Endothelial cell of umbilical vein (primary cell): ENCODE data around the gene HNRNPC. TPM values are rescaled to one million over a fixed set of nuclear protein-coding genes. Genes with fewer than 3 reads are reported as not detected.
A peak's percentile ranks its signal among the peaks of the same experiment; 100 is the strongest.
"Not testable (repeated sequence)": the region's sequence is repeated elsewhere in the genome, so short reads cannot be mapped to it uniquely, and the experiment has no call there.

Source experiments
- BruUV-seq: library from RNA; stranded (reverse); fragments of 400-500 nt; replicated peaks from 2 replicates; lab custom pipeline; 2021; lab: Mats Ljungman, UMichigan
- CTCF ChIA-PET: fragments of 300-600, 350-600 bp; sonication (Branson Sonifier 250); formaldehyde crosslinking; loops from one replicate; lab custom pipeline; 2021; ENCODE audit warnings: antibody characterized with exemption, inconsistent platforms; lab: Charles Lee
- POLR2A ChIA-PET: fragments of 300-600, 350-600 bp; sonication (Branson Sonifier 250); formaldehyde crosslinking; loops from one replicate; lab custom pipeline; 2021; ENCODE audit warnings: antibody characterized with exemption, inconsistent platforms; lab: Charles Lee
- DNase-seq: peaks from one replicate; pipeline ENCODE4 v3.0.0-alpha.2; 2011; ENCODE audit warnings: low read depth, low spot score
- FAIRE-seq: peaks from 2 replicates; lab custom pipeline; 2011; peaks lifted over from hg19 to GRCh38; lab: Jason Lieb, UNC
- H2AFZ ChIP-seq: 2 replicates; pipeline ENCODE4 v1.6.0; 2012; ENCODE audit warnings: low read depth, low read length, control low read depth, inconsistent platforms
- H3K27ac ChIP-seq: 2 replicates; pipeline ENCODE4 v1.5.1; 2011; ENCODE audit warnings: low read depth, mild to moderate bottlenecking, control low read depth, low read length, moderate library complexity; ENCODE audit not compliant: insufficient read depth
- H3K27me3 ChIP-seq, 2 experiments: 2 replicates each; pipeline versions ENCODE4 v1.6.0 to v1.6.1; 2011; ENCODE audit warnings: low read length in 2 of 2, mixed read lengths in 1 of 2; ENCODE audit not compliant: control insufficient read depth in 2 of 2, insufficient read depth in 2 of 2
- H3K36me3 ChIP-seq, 2 experiments: 2 replicates in 1 of 2; 3 replicates in 1 of 2; pipeline ENCODE4 v1.5.1; 2011; ENCODE audit warnings: low read length in 2 of 2, mild to moderate bottlenecking in 1 of 2, moderate library complexity in 1 of 2; ENCODE audit not compliant: control insufficient read depth in 2 of 2, insufficient read depth in 2 of 2; ENCODE audit errors: extremely low read depth in 1 of 2
- H3K4me1 ChIP-seq: 3 replicates; pipeline ENCODE4 v1.5.1; 2011; ENCODE audit warnings: mild to moderate bottlenecking, low read length; ENCODE audit not compliant: control insufficient read depth, insufficient read depth; ENCODE audit errors: extremely low read depth
- H3K4me2 ChIP-seq: 2 replicates; pipeline ENCODE4 v1.6.1; 2011; ENCODE audit warnings: low read length, control low read depth, mixed read lengths; ENCODE audit not compliant: insufficient read depth
- H3K4me3 ChIP-seq, 3 experiments: fragments of 200-600 bp in 1 of 3; sonication (generic), shearing (Covaris generic) in 1 of 3; replicated peaks in 1 of 3; 2 replicates each; pipeline ENCODE4 v1.5.1; 2011 to 2016; ENCODE audit warnings: control low read depth in 3 of 3, low read length in 3 of 3, mild to moderate bottlenecking in 2 of 3, inconsistent platforms in 1 of 3, low read depth in 1 of 3, moderate library complexity in 1 of 3; ENCODE audit not compliant: insufficient read depth in 1 of 3
- H3K79me2 ChIP-seq: 2 replicates; pipeline ENCODE4 v1.6.0; 2012; ENCODE audit warnings: low read length, inconsistent platforms; ENCODE audit not compliant: control insufficient read depth, insufficient read depth
- H3K9ac ChIP-seq: replicated peaks from 2 replicates; pipeline ENCODE3; 2011; ENCODE audit warnings: low read length, control low read depth; ENCODE audit not compliant: insufficient read depth; ENCODE audit errors: extremely low read depth
- H3K9me1 ChIP-seq: replicated peaks from 3 replicates; pipeline ENCODE4 v1.6.0; 2011; ENCODE audit warnings: mild to moderate bottlenecking, low read length; ENCODE audit not compliant: control insufficient read depth, insufficient read depth; ENCODE audit errors: extremely low read depth
- H3K9me3 ChIP-seq: replicated peaks from 2 replicates; pipeline ENCODE4 v1.5.1; 2012; ENCODE audit warnings: low read length, inconsistent platforms; ENCODE audit not compliant: control insufficient read depth, insufficient read depth
- H4K20me1 ChIP-seq: replicated peaks from 2 replicates; pipeline ENCODE3; 2011; ENCODE audit warnings: mild to moderate bottlenecking, low read length; ENCODE audit not compliant: control insufficient read depth, insufficient read depth; ENCODE audit errors: extremely low read depth
- EZH2 ChIP-seq: IDR thresholded peaks from 2 replicates; pipeline ENCODE4 v1.6.1; 2012; ENCODE audit warnings: borderline replicate concordance, low read depth, mild to moderate bottlenecking, moderate library complexity, low read length, inconsistent platforms; ENCODE audit not compliant: severe bottlenecking
- FOS ChIP-seq: IDR thresholded peaks from 2 replicates; pipeline ENCODE4 v1.6.1; 2011; ENCODE audit warnings: mild to moderate bottlenecking, low read length, moderate library complexity, borderline replicate concordance; ENCODE audit not compliant: insufficient read depth
- GATA2 ChIP-seq: IDR thresholded peaks from 2 replicates; pipeline ENCODE4 v1.7.0; 2011; ENCODE audit warnings: low read depth, mild to moderate bottlenecking, moderate library complexity, mixed read lengths, low read length; ENCODE audit not compliant: insufficient read length, insufficient read depth
- JUN ChIP-seq: IDR thresholded peaks from 2 replicates; pipeline ENCODE4 v1.6.1; 2011; ENCODE audit warnings: borderline replicate concordance, low read depth; ENCODE audit not compliant: insufficient read length, insufficient read depth
- MYC ChIP-seq: IDR thresholded peaks from one replicate; pipeline ENCODE4 v1.6.1; 2011; ENCODE audit warnings: mild to moderate bottlenecking, low read depth, low read length
- POLR2A ChIP-seq: IDR thresholded peaks from 2 replicates; pipeline ENCODE4 v1.6.1; 2012; ENCODE audit warnings: low read depth, mild to moderate bottlenecking, control low read depth, low read length
- POLR2AphosphoS5 ChIP-seq: IDR thresholded peaks from 2 replicates; pipeline ENCODE4 v1.6.1; 2012; ENCODE audit warnings: low read depth, mild to moderate bottlenecking, control low read depth, low read length, moderate library complexity; ENCODE audit not compliant: insufficient read depth
- dilution Hi-C: fragments of 300-500 bp; cut with MboI; formaldehyde crosslinking; loops from one replicate; pipeline ENCODE4 v1.15.0; 2019; ENCODE audit warnings: low sequenced_read_pairs; ENCODE audit not compliant: extremely low pct_ligation_motif_present
- intact Hi-C: fragments of 100-400 bp; cut with micrococcal nuclease; formaldehyde crosslinking; loops from one replicate; pipeline ENCODE4 v1.10.0; 2022
- polyA plus RNA-seq, 4 experiments: library from polyadenylated mRNA; depleted of rRNA in 3 of 4; stranded (reverse) in 3 of 4; unstranded in 1 of 4; fragments of >200 nt; gene quantifications; 2 replicates each; pipeline versions ENCODE4 v1.2.1 to v1.2.3, GENCODE V29; 2011 to 2012; ENCODE audit warnings: missing spikeins in 1 of 4
- total RNA-seq: library from RNA; stranded (reverse); gene quantifications from 2 replicates; pipeline ENCODE4 v1.2.3, GENCODE V29; 2021
- TF ChIP-seq, protein P1 (sequence below), 2 donors: IDR thresholded peaks; 1 replicate in 1 of 2; 2 replicates in 1 of 2; pipeline ENCODE4 v1.5.1; 2011; ENCODE audit warnings: low read length in 2 of 2, mild to moderate bottlenecking in 2 of 2, moderate library complexity in 2 of 2, control low read depth in 1 of 2, inconsistent platforms in 1 of 2, low read depth in 1 of 2; ENCODE audit not compliant: insufficient read depth in 1 of 2; ENCODE audit errors: extremely low read depth in 1 of 2
- TF ChIP-seq, protein P2 (sequence below): IDR thresholded peaks from 2 replicates; pipeline ENCODE4 v1.6.1; 2011; ENCODE audit not compliant: insufficient read depth, insufficient read length

The HNRNPC gene
- total and polyA plus RNA-seq, 2 donors (not counting 3 experiments of a cell fraction or from before 2014, with no cell fraction given), result 531 to 674 TPM

DNA sequence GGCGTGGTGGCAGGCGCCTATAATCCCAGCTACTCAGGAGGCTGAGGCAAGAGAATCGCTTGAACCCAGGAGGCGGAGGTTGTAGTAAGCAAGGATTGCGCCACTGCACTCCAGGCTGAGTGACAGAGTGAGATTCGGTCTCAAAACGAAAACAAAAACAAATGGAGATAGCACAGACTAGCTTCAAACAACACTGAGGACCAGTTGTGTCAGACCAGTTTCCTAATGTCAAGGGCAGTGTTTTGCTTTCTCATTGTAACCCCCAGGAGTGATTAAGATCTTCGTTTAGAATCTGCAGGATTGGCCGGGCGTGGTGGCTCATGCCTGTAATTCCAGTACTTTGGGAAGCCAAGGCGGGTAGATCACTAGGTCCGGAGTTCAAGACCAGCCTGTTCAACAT lies 29.1 kb upstream of the HNRNPC start:
- Histone ChIP-seq H3K4me2 (no peak overlapping the region), H4K20me1 (no peaks in the 10 kb centered on the region), H3K36me3 (no peaks in the 10 kb centered on the region), H3K9ac (no peak overlapping the region), H3K27me3 (peaks cover 14 to 20% of the 10 kb centered on the region in 2 experiments), H3K9me3 (no peaks in the 10 kb centered on the region), H3K4me1 (peaks cover 4% of the 10 kb centered on the region), H3K79me2 (no peaks in the 10 kb centered on the region), H3K4me3 (no peak overlapping the region), H3K27ac (no peak overlapping the region), H2AFZ (no peak overlapping the region), H3K9me1 (no peaks in the 10 kb centered on the region)
- no peak for DNase-seq
- dilution Hi-C loops (no loop called here), intact Hi-C loops (no loop called here)
- no TSS peak for BruUV-seq
- POLR2A ChIA-PET, result no interaction called here
- no peak for TF ChIP-seq FOS
- TF ChIP-seq POLR2AphosphoS5, result no peak
- no peak for TF ChIP-seq EZH2
- TF ChIP-seq, protein P1, sequence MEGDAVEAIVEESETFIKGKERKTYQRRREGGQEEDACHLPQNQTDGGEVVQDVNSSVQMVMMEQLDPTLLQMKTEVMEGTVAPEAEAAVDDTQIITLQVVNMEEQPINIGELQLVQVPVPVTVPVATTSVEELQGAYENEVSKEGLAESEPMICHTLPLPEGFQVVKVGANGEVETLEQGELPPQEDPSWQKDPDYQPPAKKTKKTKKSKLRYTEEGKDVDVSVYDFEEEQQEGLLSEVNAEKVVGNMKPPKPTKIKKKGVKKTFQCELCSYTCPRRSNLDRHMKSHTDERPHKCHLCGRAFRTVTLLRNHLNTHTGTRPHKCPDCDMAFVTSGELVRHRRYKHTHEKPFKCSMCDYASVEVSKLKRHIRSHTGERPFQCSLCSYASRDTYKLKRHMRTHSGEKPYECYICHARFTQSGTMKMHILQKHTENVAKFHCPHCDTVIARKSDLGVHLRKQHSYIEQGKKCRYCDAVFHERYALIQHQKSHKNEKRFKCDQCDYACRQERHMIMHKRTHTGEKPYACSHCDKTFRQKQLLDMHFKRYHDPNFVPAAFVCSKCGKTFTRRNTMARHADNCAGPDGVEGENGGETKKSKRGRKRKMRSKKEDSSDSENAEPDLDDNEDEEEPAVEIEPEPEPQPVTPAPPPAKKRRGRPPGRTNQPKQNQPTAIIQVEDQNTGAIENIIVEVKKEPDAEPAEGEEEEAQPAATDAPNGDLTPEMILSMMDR (IDR thresholded peaks at IDR 0.05; ENCODE audit: extremely low read depth in 1 of 2, insufficient read depth in 1 of 2, low read depth in 1 of 2, low read length in 2 of 2), result no peak
- TF ChIP-seq, protein P2, sequence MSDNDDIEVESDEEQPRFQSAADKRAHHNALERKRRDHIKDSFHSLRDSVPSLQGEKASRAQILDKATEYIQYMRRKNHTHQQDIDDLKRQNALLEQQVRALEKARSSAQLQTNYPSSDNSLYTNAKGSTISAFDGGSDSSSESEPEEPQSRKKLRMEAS, result no peak
- TF ChIP-seq MYC, result no peak
- TF ChIP-seq POLR2A, result no peak
- TF ChIP-seq GATA2, result no peak
- no peak for TF ChIP-seq JUN
- CTCF ChIA-PET, result no interaction called here
- peak; percentile 4 for FAIRE-seq

DNA sequence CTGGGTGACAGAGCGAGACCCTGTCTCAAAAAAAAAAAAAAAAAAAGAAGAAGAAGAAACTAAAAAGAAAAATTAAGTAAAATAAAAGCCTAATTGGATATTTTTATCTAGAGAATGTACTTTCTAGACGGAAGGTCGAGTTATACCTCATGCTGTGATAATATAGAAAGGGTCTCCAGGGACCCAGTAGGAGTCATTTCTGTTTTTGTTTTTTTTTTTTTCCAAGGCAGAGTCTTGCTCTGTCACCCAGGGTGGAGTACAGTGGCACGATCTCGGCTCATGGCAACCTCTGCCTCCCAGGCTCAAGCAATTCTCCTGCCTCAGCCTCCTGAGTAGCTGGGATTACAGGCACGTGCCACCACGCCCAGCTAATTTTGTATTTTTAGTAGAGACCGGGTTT lies 24.8 kb upstream of the HNRNPC start:
- H3K4me1 ChIP-seq, H2AFZ ChIP-seq, H3K79me2 ChIP-seq, FAIRE-seq, H3K27me3 ChIP-seq, POLR2A ChIA-PET, H4K20me1 ChIP-seq, intact Hi-C loops, H3K9me3 ChIP-seq, H3K36me3 ChIP-seq, H3K9ac ChIP-seq, BruUV-seq, dilution Hi-C loops, CTCF ChIA-PET, H3K4me2 ChIP-seq, DNase-seq, H3K4me3 ChIP-seq, H3K27ac ChIP-seq, H3K9me1 ChIP-seq: not testable (repeated sequence)
